Right ventricle myocardium inferior (tissue), 1 donor: ENCODE measurements around the gene GJC2. TPM values are rescaled to one million over a fixed set of nuclear protein-coding genes. Genes with fewer than 3 reads are reported as not detected.

ENCODE experiments used
- ATAC-seq: fragments of 200-7000 bp; cut with Tn5 transposase; one replicate; pipeline ENCODE4 v1.9.1; 2020; ENCODE audit warnings: mild to moderate bottlenecking, moderate library complexity
- DNase-seq: peaks from one replicate; pipeline ENCODE4 v3.0.0; 2021; ENCODE audit errors: missing footprints
- intact Hi-C: fragments of 100-400 bp; cut with DNase I; formaldehyde crosslinking; loops from one replicate; pipeline ENCODE4 v1.11.0; 2022
- total RNA-seq: library from RNA; stranded (reverse); fragmentation: NEBNext Ultra II Directional; extraction: Animal tissue kit (Norgen Biotek cat#: 25700); gene quantifications from one replicate; pipeline ENCODE4 v1.2.1, GENCODE V29; 2021
- donor health status: DM: no; HTN: yes; CAD: no; lungs with severe emphysema.

The GJC2 gene
- total RNA-seq, 1 donor from 2014 or later: 1.6 TPM

DNA sequence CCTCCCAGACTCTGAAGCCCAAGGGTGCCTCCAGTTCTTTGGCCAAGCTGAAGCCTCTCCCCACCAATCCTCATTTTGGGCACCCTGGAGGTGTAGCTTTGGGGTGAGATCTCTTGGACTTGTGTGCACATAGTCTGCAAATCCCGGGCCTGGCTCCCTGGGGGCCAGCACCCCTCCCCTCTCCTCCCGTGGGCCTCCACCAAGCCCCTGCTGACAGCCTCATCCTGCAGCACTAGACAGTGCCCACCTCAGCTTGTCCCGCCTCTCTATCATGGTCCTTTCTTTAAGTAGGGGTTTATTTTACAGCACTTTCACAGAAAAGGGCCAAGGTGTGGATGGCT, 3.2 kb downstream of the GJC2 start:
- no peak for DNase-seq
- intact Hi-C loops: no loop called here
- ATAC-seq: no peak

DNA sequence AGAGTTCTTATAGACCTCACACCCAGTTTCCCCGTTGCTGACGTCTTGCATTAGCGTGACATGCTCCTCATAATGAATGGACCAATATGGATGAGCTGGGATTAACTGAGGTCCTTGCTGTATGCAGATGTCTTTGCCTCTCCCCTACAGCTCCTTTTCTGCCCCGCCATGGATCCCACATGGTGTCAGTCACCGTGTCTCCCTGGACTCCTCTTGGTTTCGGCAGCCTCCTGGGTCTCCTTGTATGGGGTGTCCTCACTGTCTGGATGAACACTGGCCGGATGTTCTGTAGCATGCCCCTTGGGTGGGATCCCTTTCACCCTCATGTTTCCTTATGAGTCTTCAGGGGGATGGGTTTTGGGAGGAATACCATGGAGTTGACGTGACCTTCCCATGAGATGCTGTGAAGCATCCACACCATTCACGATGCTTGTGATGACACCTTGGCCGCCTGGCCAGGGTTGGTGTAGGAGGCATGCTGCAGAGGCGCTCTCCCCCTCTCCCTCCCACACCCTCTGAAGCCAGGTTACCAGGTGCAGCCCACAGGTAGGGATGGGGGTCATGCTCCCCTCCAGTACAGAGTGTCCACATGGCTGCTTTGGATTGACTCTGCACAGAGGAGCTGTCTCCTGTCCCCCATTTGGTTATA, 4.4 kb downstream of the GJC2 start:
- DNase-seq (no peak), ATAC-seq (no peak)
- intact Hi-C loops: no loop called here

DNA sequence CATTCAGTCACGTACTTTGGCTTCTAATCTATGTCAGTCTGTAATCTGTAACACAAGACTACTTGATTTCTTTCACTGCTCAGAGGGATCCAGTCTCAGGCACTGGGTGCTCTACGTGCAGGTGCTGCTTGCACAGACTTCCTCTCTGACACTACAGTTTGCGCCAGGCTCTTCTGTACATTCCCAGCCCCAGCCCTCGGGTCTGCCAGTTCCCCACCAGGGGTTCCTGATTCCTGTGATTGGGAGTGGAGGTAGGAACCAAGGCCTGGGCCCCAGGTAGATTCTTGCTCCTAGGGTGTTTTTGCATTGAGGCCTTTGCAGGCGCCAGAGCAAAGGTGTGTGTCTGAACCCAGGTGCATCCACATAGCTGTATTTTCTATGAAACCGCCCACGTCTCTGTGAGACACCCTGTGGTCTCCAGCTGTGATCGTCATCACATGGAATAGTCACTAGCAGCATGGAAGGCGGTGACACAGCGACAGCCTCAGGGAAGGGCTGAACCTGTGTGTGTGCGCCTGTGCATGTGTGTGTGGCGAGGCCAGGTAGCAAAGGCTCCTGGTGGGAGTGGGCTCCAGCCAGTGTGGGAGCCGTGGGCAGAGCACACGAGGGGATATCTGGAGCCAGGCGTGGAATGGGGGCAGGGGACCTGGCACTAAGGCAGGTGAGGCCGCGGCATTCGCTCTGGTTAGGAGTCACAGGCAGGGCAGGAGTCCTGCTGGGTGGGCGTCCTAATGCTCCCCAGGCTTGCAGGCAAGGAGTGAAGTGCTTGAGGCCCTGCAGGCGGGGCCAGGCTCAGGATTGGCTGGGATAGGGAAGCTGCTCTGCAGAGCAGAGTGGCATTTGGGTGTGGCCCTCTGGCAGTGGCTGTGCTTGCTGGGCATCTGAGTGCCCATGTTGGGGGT, 5.2 kb downstream of the GJC2 start:
- intact Hi-C loops: no loop called here
- DNase-seq: peak; percentile 68
- ATAC-seq: no peak

DNA sequence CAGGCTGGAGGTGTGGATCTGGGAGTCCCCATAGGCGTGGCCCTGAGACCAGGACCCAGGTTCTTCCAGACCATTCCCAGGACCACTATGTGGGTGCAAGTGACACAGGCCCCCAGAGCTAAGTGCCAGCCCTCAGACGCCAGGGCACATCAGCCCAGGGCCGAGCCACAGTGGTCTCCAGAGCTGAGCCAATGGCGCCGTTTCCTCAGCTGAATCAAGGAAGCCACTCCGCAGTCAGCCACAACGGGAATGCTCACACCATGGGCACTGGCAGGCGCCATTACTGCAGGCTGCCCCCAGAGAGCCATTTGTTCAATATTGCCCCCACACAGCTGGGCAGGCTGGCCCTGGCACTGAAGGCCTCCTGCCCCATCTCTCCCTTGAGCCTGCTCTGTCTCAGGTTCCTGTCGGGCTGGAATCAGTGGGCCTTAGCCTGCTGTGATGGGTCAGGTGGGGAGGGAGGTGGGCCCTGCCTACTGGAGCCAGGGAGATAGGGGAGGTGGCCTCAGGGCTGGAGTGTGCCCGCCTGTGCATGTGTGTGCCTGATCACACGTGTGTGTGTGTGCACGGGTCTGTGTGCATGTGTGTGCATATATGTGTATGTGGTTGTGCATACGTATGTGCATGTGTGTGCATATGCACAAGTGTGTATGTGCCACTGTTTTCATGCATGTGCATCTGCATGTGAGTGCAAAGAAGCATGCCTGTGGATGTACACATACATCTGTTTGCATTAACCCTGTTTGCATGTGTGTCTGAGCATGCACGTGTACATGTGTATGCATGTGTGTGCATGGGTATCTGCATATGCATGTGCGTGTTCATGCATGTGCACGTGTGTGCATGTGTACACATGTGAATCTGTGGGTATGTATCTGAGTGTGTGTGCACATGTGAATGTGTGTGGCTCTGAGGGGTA, 6.1 kb downstream of the GJC2 start:
- intact Hi-C loops: no loop called here
- DNase-seq (no peak), ATAC-seq (no peak)

DNA sequence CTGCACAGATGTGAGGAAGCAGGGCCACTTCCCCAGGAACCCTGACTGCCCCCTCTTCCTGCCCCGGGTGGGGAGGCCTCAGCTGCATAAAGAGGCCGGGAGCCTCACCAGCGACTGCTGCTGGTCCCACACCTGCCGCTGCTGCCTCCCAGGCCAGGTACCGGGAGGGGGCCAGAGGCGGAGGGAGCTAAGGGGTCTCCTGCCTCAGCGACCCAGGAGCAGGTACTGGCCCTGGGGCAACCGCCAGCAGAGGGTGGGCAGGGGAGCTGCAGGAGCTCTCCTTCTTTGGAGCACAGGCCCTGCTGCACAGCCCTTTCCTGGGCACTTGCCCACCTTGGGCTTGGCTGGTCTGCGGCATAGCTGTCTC, 6.8 kb downstream of the GJC2 start:
- DNase-seq: no peak
- ATAC-seq: no peak
- intact Hi-C loops: no loop called here

DNA sequence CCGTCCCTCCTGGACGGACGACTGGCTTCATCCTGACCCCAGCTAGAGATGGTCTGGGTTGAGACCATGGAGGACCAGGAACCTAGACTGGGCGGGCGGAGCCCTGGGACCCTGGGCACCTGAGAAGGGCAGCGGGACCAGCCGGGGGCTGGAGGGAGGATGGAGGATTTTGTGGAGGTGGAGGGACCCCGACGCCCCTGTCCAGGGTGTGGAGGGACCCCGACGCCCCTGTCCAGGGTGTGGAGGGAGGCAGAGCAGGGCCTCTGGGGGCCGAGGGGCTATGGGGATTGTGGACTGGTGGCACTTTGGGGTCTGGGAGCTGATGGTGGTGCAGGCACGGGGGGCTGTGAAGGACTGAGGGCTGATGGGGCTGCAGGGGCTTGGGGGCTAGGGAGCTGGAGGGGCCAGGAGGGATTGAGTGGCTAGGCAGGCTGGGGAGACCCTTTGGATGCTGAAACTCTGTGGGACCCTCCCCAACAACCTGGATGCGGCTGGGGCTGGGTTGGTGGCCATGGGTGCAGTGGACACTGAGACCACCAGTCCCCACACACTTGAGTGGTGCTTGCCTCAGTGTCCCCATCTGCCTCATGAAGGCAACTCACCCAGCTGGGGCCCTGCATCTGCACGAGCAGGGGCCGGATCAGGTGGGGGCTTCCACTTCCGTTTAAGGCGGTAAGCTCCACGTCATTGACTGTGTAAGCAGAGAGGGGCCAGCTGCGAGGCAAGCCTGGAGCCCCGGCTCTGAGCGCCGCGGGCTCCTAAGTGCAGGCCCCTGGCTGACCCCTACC, 7.4 kb downstream of the GJC2 start:
- intact Hi-C loops: no loop called here
- peak; percentile 34 for DNase-seq
- ATAC-seq: no peak

DNA sequence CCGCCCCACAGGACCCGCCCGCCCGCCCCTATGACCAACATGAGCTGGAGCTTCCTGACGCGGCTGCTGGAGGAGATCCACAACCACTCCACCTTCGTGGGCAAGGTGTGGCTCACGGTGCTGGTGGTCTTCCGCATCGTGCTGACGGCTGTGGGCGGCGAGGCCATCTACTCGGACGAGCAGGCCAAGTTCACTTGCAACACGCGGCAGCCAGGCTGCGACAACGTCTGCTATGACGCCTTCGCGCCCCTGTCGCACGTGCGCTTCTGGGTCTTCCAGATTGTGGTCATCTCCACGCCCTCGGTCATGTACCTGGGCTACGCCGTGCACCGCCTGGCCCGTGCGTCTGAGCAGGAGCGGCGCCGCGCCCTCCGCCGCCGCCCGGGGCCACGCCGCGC, 8.0 kb downstream of the GJC2 start:
- DNase-seq: peak; percentile 30
- intact Hi-C loops: no loop called here
- ATAC-seq: no peak

DNA sequence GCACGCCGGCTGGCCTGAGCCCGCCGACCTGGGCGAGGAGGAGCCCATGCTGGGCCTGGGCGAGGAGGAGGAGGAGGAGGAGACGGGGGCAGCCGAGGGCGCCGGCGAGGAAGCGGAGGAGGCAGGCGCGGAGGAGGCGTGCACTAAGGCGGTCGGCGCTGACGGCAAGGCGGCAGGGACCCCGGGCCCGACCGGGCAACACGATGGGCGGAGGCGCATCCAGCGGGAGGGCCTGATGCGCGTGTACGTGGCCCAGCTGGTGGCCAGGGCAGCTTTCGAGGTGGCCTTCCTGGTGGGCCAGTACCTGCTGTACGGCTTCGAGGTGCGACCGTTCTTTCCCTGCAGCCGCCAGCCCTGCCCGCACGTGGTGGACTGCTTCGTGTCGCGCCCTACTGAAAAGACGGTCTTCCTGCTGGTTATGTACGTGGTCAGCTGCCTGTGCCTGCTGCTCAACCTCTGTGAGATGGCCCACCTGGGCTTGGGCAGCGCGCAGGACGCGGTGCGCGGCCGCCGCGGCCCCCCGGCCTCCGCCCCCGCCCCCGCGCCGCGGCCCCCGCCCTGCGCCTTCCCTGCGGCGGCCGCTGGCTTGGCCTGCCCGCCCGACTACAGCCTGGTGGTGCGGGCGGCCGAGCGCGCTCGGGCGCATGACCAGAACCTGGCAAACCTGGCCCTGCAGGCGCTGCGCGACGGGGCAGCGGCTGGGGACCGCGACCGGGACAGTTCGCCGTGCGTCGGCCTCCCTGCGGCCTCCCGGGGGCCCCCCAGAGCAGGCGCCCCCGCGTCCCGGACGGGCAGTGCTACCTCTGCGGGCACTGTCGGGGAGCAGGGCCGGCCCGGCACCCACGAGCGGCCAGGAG, 8.6 kb downstream of the GJC2 start:
- ATAC-seq (no peak), DNase-seq (peak; percentile 45)
- intact Hi-C loops: no loop called here

DNA sequence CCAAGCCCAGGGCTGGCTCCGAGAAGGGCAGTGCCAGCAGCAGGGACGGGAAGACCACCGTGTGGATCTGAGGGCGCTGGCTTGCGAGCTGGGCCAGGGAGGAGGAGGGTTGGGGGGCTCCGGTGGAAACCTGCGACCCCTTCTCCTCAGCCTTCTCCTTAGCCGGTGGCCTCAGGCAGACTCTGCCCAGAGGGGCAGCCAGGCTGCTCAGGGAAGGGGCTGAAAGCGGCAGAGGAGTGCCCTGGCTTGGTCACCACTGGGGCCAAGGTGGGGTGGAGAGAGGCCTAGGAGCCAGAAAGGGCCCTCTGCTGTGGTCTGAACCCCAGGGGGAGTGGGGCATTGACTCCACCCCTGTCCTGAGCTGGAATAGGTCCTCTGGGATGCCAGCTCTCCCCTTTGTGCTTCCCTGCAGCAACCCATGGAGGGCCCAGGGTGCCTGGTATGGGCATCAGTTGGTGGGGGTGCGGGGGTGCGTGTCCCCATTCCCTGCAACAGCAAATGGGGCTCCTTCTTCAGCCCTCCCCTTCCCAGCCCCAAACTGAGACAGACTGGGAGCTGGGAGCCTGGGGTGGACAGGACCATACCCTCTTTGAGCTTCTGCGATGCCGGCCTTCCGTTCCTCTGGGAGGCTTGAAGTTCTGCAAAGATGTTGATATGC, 9.4 kb downstream of the GJC2 start:
- intact Hi-C loops: no loop called here
- ATAC-seq (no peak), DNase-seq (no peak)

DNA sequence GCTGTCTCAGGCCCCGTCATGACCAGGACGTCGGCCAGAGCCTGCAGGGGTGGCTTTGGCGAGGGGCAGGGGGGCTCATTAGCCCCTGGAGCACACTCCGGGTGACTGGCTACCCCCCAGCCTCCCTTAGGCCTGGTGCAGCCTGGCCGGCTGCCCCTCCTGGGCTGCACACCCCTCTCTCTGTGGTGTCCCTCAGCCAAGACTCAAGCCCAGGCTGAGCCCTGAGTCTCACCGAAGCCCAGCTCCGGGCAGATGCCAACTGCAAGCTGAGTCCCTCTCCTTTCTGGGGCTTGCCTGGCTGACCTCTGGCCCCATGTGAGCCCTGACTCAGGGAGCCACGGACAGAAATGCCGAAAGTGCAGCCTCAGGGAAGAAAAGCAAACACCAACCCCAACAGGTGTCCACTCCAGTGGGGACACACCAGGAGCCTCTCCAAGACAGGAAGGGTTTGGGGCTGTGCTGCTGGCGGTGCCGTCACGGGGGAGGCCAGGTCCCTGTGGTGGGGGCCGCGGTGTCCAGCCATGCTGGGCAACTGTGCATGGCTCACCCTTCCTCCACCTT, 10.6 kb downstream of the GJC2 start:
- DNase-seq: no peak
- intact Hi-C loops: no loop called here
- no peak for ATAC-seq

DNA sequence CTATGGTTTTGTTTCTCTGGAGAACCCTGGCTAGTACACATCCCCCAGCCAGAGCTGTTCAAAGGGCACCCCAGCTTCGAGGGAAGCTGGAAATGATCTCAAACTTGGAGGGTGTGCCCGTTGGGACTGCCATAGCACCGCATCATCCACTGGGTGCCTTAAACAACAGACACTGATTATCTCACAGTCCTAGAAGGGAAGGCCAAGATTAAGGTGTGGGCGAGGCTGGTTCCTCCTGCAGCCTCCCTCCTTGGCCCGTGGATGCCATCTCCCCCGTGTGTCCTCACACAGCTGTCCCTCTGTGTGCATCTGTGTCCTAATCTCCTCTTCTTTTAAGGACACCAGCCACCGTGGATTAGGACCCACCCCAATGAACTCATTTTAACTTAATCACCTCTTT, 11.6 kb downstream of the GJC2 start:
- intact Hi-C loops: no loop called here
- ATAC-seq: no peak
- DNase-seq: no peak

DNA sequence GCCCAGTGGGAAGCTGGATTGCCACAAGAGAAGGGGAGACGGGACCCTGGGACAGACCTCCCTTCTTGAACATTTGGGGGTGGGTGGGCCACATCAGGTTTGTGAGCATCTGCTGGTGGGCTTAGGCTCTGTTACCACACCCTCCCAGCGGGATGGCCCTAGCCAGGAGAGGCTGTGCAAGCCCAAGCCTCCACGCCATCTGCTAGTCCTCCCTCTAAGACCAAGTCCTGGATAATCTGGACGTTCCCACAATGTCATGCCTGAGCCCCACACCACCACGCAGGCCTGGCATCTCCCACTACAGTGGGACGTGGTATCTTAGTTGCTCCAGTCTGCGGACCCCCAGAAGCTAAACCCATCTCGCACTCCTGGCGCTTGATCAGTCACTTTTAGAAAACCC, 12.1 kb downstream of the GJC2 start:
- DNase-seq (no peak), ATAC-seq (no peak)
- intact Hi-C loops: loop anchor here (1.0 kb wide), 1 partner anchor 21 kb away; no protein-coding TSS in a partner anchor

DNA sequence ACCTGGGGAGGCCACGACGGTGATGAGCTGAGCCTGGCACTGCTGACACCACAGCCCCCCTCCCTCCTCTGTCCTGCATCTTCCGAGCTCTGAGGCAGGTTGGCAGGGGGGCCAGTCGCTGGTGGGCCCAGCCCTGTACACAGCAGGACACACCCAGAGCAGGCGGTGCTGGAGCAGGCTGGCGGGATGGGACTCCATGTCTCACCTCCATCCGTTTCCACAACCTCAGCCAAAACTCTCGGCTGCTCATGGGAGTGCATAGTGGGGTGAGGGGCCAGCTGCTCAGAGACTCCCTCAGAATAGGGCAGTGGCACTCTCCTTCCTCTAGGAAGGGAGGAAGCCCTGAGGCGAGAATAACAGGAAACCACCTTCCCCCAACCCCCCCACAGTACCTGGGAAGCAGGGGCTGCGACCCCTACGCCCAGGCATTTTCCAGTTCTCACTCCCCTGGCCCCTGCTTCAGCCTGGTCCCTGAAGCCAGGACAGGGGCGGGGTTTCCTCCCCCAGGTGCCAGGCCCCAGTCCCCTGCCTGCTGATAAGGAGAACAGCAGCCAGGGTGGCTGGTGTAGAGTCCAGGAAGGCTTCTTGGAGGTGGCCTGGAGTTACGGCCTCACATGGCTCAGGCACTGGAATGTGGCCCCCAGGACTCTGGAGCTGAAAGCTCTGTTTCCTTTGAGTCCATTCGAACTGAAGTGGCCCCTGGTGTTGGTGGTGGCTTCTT, 12.7 kb downstream of the GJC2 start:
- DNase-seq (no peak), ATAC-seq (no peak)
- intact Hi-C loops: loop anchor here (1.0 kb wide), 1 partner anchor 21 kb away; no protein-coding TSS in a partner anchor

DNA sequence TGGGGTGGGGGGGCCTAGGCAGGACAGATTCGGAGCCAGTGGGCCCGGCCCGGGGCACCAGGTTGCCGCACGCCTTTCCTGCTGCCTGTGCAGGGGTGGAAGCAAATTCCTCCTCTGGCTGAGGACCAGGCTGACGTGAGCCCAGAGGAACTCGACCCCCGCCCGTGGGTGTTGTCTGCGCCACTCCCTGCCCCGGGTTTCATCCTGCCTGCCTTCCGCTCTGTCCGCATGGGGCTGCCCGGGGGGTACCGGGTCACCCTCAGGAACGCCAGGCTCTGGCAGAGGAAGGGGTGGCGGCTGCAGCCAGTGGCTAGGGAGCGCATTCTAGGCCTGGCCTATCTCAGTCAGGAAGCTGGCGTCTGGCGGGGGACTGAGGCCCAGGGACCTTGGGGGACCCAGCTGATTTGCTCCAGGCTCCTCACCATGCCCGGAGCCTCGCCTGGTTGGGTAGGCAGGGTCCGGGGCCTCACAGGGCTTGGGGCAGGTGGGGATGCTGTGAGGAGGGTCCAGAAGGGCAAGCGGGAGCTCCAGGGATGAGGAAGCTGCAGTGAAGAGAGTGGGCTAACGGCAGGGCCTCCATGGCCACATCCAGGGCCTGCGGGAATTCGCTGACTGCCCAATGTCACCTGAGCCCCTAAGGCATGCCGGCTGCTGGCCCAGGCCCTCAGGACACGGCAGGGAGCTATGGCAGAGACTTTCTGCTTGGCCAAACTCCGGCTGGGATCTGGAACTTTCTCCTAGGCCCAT, 13.4 kb downstream of the GJC2 start:
- intact Hi-C loops: no loop called here
- ATAC-seq: no peak
- peak; percentile 67 for DNase-seq

DNA sequence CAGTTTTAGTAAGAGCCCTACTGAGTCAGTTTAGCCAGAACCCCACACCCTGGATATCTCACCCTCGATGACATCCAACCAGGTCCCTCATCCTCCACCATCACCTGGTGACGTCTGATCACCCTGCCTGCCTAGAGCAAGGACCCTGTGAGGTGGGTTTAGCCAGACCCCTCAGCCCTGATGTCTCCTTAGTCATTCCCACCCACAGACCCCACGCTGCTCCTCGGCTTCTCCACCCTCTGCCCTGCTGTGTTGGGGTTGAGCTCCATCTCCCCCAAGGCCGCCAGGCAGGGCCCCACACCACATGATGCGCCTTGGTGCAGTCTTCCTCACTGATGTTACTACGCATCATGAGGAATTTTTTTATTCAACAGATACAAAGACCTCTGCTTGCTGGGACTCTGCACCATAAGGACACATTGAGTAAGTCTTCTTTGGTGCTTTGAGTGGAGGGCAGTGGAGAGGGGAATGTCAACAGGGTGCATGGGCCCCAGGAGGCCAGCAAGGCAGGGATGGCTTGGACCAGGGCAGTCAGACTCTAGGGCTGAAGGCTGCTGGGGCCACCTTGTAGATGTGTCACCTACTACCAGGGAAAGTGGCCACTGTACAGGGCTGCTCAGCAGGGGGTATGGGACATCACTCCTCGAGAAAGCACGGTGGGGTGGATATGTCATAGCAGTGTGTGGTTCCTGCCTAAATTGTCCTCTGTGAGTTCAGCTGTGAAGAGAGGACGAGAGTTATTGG, 14.2 kb downstream of the GJC2 start:
- ATAC-seq (no peak), DNase-seq (peak; percentile 62)
- intact Hi-C loops: no loop called here
